GM12878 (cell line): ENCODE measurements around the gene PYGM. TPM values are rescaled to one million over a fixed set of nuclear protein-coding genes. Genes with fewer than 3 reads are reported as not detected.

ENCODE experiments used
- ETV6 ChIP-seq, 2 experiments: fragments of 450-650 bp in 1 of 2; IDR thresholded peaks in 1 of 2; conservative IDR thresholded peaks in 1 of 2; 2 replicates each; pipeline ENCODE4 v1.6.1; 2014; ENCODE audit warnings: antibody characterized with exemption in 1 of 2, borderline replicate concordance in 1 of 2, low read depth in 1 of 2, mild to moderate bottlenecking in 1 of 2, moderate library complexity in 1 of 2
- IKZF1 ChIP-seq: fragments of 450-650 bp; conservative IDR thresholded peaks from 2 replicates; pipeline ENCODE4 v1.6.1; 2017; ENCODE audit warnings: antibody characterized with exemption, mild to moderate bottlenecking
- MEF2A ChIP-seq: IDR thresholded peaks from 2 replicates; pipeline ENCODE4 v1.6.1; 2011; ENCODE audit warnings: low read depth, mild to moderate bottlenecking, low read length, moderate library complexity; ENCODE audit not compliant: insufficient read depth
- MTA2 ChIP-seq: fragments of 450-650 bp; IDR thresholded peaks from 2 replicates; pipeline ENCODE4 v1.6.1; 2016; ENCODE audit warnings: low read depth, mild to moderate bottlenecking, moderate library complexity
- NR2C1 ChIP-seq: fragments of 450-650 bp; IDR thresholded peaks from 2 replicates; pipeline ENCODE4 v1.6.1; 2017; ENCODE audit warnings: antibody characterized with exemption, mild to moderate bottlenecking, moderate library complexity
- NR2F1 ChIP-seq: fragments of 450-650 bp; conservative IDR thresholded peaks from 2 replicates; pipeline ENCODE4 v1.6.1; 2017; ENCODE audit warnings: mild to moderate bottlenecking
- PAX5 ChIP-seq: IDR thresholded peaks from 2 replicates; pipeline ENCODE4 v1.6.1; 2011; ENCODE audit warnings: low read depth, low read length, borderline replicate concordance
- POLR2A ChIP-seq: IDR thresholded peaks from 2 replicates; pipeline ENCODE4 v1.6.1; 2011; ENCODE audit warnings: low read depth, mild to moderate bottlenecking, low read length
- SUZ12 ChIP-seq: fragments of 200-600 bp; sonication (generic); IDR thresholded peaks from one replicate; pipeline ENCODE4 v1.6.1; 2018; ENCODE audit warnings: antibody characterized with exemption, mild to moderate bottlenecking; ENCODE audit not compliant: unreplicated experiment
- TAF1 ChIP-seq: IDR thresholded peaks from 2 replicates; pipeline ENCODE4 v1.6.1; 2011; ENCODE audit warnings: mild to moderate bottlenecking, low read depth, low read length, borderline replicate concordance
- ZNF24 ChIP-seq: fragments of 450-650 bp; IDR thresholded peaks from 2 replicates; pipeline ENCODE4 v1.6.1; 2017; ENCODE audit warnings: antibody characterized with exemption, mild to moderate bottlenecking
- polyA plus RNA-seq, 11 experiments: library from polyadenylated mRNA; depleted of rRNA in 4 of 11; unstranded in 6 of 11; stranded (reverse) in 5 of 11; fragments of >200 nt; fragmentation: Nextera tagmentation in 4 of 11; fragmentation: Illumina TruSeq in 1 of 11; extraction: Ambion mirVana in 4 of 11; extraction: Trizol in 1 of 11; gene quantifications; 1 replicate in 1 of 11; 2 replicates in 10 of 11; pipeline versions ENCODE4 v1.2.1 to v1.2.3, GENCODE V29; 2011 to 2016; ENCODE audit warnings: inconsistent platforms in 2 of 11, missing spikeins in 2 of 11, low read depth in 1 of 11
- total RNA-seq, 4 experiments: library from RNA; depleted of rRNA in 3 of 4; stranded (reverse); fragments of >200 nt in 3 of 4; fragmentation: Illumina TruSeq in 1 of 4; extraction: Trizol in 1 of 4; gene quantifications; 2 replicates each; pipeline versions ENCODE4 v1.2.1 to v1.2.3, GENCODE V29; 2013 to 2021
- TF ChIP-seq, protein P1 (sequence below): IDR thresholded peaks from 2 replicates; pipeline ENCODE4 v1.6.1; 2012; ENCODE audit warnings: low read depth, low read length, improper control_type of control experiment
- TF ChIP-seq, protein P2 (sequence below): IDR thresholded peaks from 2 replicates; pipeline ENCODE4 v1.6.1; 2011; ENCODE audit warnings: low read depth, low read length, improper control_type of control experiment, borderline replicate concordance
- TF ChIP-seq, protein P3 (sequence below): IDR thresholded peaks from 2 replicates; pipeline ENCODE4 v1.6.1; 2011; ENCODE audit warnings: mild to moderate bottlenecking, low read depth, low read length, moderate library complexity; ENCODE audit not compliant: insufficient replicate concordance
- TF ChIP-seq, protein P4 (sequence below): IDR thresholded peaks from 2 replicates; pipeline ENCODE4 v1.6.1; 2012; ENCODE audit warnings: low read length, inconsistent platforms

Gene PYGM
- total and polyA plus RNA-seq, 10 of the 15 experiments (the other 5 are each of a cell fraction or from before 2014, with no cell fraction given) = 0.04 to 3.7 (median 0.27) TPM; not detected in 1

- TF ChIP-seq ETV6 (conservative IDR thresholded peaks at IDR 0.05 in 1 of 2, IDR thresholded peaks at IDR 0.05 in 1 of 2; ENCODE audit: borderline replicate concordance in 1 of 2, low read depth in 1 of 2) (no peak), TAF1 (no peak), IKZF1 (peak; percentile 33), MTA2 (no peak), SUZ12 (no peak), PAX5 (no peak), MEF2A (no peak), POLR2A (peak; percentile 49; the same call in 1 of the 2 replicates), NR2F1 (0 out of 2 replicates have a peak, but pooled peaks have one; percentile 19), ZNF24 (no peak), NR2C1 (no peak)
- TF ChIP-seq, protein P1, sequence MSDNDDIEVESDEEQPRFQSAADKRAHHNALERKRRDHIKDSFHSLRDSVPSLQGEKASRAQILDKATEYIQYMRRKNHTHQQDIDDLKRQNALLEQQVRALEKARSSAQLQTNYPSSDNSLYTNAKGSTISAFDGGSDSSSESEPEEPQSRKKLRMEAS = no peak
- TF ChIP-seq, protein P2, sequence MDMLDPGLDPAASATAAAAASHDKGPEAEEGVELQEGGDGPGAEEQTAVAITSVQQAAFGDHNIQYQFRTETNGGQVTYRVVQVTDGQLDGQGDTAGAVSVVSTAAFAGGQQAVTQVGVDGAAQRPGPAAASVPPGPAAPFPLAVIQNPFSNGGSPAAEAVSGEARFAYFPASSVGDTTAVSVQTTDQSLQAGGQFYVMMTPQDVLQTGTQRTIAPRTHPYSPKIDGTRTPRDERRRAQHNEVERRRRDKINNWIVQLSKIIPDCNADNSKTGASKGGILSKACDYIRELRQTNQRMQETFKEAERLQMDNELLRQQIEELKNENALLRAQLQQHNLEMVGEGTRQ = no peak
- TF ChIP-seq, protein P3, sequence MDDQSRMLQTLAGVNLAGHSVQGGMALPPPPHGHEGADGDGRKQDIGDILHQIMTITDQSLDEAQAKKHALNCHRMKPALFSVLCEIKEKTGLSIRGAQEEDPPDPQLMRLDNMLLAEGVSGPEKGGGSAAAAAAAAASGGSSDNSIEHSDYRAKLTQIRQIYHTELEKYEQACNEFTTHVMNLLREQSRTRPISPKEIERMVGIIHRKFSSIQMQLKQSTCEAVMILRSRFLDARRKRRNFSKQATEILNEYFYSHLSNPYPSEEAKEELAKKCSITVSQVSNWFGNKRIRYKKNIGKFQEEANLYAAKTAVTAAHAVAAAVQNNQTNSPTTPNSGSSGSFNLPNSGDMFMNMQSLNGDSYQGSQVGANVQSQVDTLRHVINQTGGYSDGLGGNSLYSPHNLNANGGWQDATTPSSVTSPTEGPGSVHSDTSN = no peak
- TF ChIP-seq, protein P4, sequence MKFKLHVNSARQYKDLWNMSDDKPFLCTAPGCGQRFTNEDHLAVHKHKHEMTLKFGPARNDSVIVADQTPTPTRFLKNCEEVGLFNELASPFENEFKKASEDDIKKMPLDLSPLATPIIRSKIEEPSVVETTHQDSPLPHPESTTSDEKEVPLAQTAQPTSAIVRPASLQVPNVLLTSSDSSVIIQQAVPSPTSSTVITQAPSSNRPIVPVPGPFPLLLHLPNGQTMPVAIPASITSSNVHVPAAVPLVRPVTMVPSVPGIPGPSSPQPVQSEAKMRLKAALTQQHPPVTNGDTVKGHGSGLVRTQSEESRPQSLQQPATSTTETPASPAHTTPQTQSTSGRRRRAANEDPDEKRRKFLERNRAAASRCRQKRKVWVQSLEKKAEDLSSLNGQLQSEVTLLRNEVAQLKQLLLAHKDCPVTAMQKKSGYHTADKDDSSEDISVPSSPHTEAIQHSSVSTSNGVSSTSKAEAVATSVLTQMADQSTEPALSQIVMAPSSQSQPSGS = no peak
These were observed 42.8 kb upstream of the PYGM start (continued) for GRCh38 chr11:64802370-64803157.
